ENCODE data around the gene SRPK1.
"Not testable (repeated sequence)": the region's sequence is repeated elsewhere in the genome, so short reads cannot be mapped to it uniquely, and the experiment has no call there.

SRPK1 gene

GRCh38 chr6:35948725-35949124 is 27.8 kb upstream of the SRPK1 start:
- no peaks in the 10 kb centered on the region for H3K79me1 ChIP-seq (ENCODE audit: low read length)
- no peak overlapping the region for H3K56ac ChIP-seq (ENCODE audit: low read length)
- WGBS (ENCODE audit: extremely low coverage, insufficient coverage, low lambda C conversion rate) = no CpG with 5 or more reads among the region's 1 CpG
- H3K9ac ChIP-seq (ENCODE audit: low read length) = no peak overlapping the region
- H3K27ac ChIP-seq (ENCODE audit: low read depth, low read length) = no peak overlapping the region
- no peak overlapping the region for H2AK5ac ChIP-seq (ENCODE audit: low read length)
- no peak overlapping the region for H3K18ac ChIP-seq (ENCODE audit: low read length)
- no peak overlapping the region for H2BK120ac ChIP-seq (ENCODE audit: low read depth, low read length)
- H3K4me2 ChIP-seq (ENCODE audit: low read length) = no peak overlapping the region
- DNase-seq = peak; percentile 82
- no peak overlapping the region for H2BK5ac ChIP-seq (ENCODE audit: low read length)
- no peaks in the 10 kb centered on the region for H3K4me1 ChIP-seq (ENCODE audit: control insufficient read depth, low read depth, low read length)
- no peaks in the 10 kb centered on the region for H3K36me3 ChIP-seq (ENCODE audit: control insufficient read depth, insufficient read depth, low read length)
- no peak overlapping the region for H2BK15ac ChIP-seq (replicated peaks; ENCODE audit: low read depth)
- no peaks in the 10 kb centered on the region for H3K27me3 ChIP-seq (ENCODE audit: insufficient read depth, low read length, poor library complexity)
- H4K5ac ChIP-seq (ENCODE audit: low read length) = no peak overlapping the region
- no peak overlapping the region for H3K4me3 ChIP-seq (ENCODE audit: low read length)
- no peak overlapping the region for H3K23ac ChIP-seq (ENCODE audit: low read length)
- no peak overlapping the region for H4K8ac ChIP-seq (ENCODE audit: low read depth, low read length)
- no peaks in the 10 kb centered on the region for H3K79me2 ChIP-seq (ENCODE audit: control insufficient read depth, insufficient read depth, low read length)
- H3K4ac ChIP-seq (ENCODE audit: low read depth, low read length) = no peak overlapping the region

- H3K18ac ChIP-seq (ENCODE audit: low read length) = no peak overlapping the region
- no peak for DNase-seq
- H2BK5ac ChIP-seq (ENCODE audit: low read length) = no peak overlapping the region
- no peak overlapping the region for H3K9ac ChIP-seq (ENCODE audit: low read length)
- H3K79me1 ChIP-seq (ENCODE audit: low read length) = no peaks in the 10 kb centered on the region
- H4K5ac ChIP-seq (ENCODE audit: low read length) = no peak overlapping the region
- no peak overlapping the region for H3K56ac ChIP-seq (ENCODE audit: low read length)
- no peak overlapping the region for H3K4ac ChIP-seq (ENCODE audit: low read depth, low read length)
- H3K4me2 ChIP-seq (ENCODE audit: low read length) = no peak overlapping the region
- H2BK120ac ChIP-seq (ENCODE audit: low read depth, low read length) = no peak overlapping the region
- H3K4me1 ChIP-seq (ENCODE audit: control insufficient read depth, low read depth, low read length) = no peaks in the 10 kb centered on the region
- no peaks in the 10 kb centered on the region for H3K27me3 ChIP-seq (ENCODE audit: insufficient read depth, low read length, poor library complexity)
- no peak overlapping the region for H3K23ac ChIP-seq (ENCODE audit: low read length)
- H3K36me3 ChIP-seq (ENCODE audit: control insufficient read depth, insufficient read depth, low read length) = no peaks in the 10 kb centered on the region
- no peak overlapping the region for H2BK15ac ChIP-seq (replicated peaks; ENCODE audit: low read depth)
- no peak overlapping the region for H3K27ac ChIP-seq (ENCODE audit: low read depth, low read length)
- no peaks in the 10 kb centered on the region for H3K79me2 ChIP-seq (ENCODE audit: control insufficient read depth, insufficient read depth, low read length)
- no peak overlapping the region for H2AK5ac ChIP-seq (ENCODE audit: low read length)
- no peak overlapping the region for H3K4me3 ChIP-seq (ENCODE audit: low read length)
- WGBS (ENCODE audit: extremely low coverage, insufficient coverage, low lambda C conversion rate) = no CpG with 5 or more reads among the region's 1 CpG
- H4K8ac ChIP-seq (ENCODE audit: low read depth, low read length) = no peak overlapping the region
Observed at GRCh38 chr6:35945650-35946025, 24.7 kb upstream of the SRPK1 start.

GRCh38 chr6:35943390-35943789 is 22.5 kb upstream of the SRPK1 start:
- Histone ChIP-seq H3K79me1 (ENCODE audit: low read length) (no peaks in the 10 kb centered on the region), H3K9ac (ENCODE audit: low read length) (no peak overlapping the region), H3K23ac (ENCODE audit: low read length) (no peak overlapping the region), H3K4ac (ENCODE audit: low read depth, low read length) (no peak overlapping the region), H3K56ac (ENCODE audit: low read length) (no peak overlapping the region), H2BK120ac (ENCODE audit: low read depth, low read length) (no peak overlapping the region), H3K79me2 (ENCODE audit: control insufficient read depth, insufficient read depth, low read length) (no peaks in the 10 kb centered on the region), H2AK5ac (ENCODE audit: low read length) (no peak overlapping the region), H3K4me2 (ENCODE audit: low read length) (no peak overlapping the region), H2BK5ac (ENCODE audit: low read length) (no peak overlapping the region), H4K5ac (ENCODE audit: low read length) (no peak overlapping the region), H4K8ac (ENCODE audit: low read depth, low read length) (no peak overlapping the region), H2BK15ac (replicated peaks; ENCODE audit: low read depth) (no peak overlapping the region), H3K18ac (ENCODE audit: low read length) (no peak overlapping the region), H3K4me3 (ENCODE audit: low read length) (no peak overlapping the region), H3K27me3 (ENCODE audit: insufficient read depth, low read length, poor library complexity) (no peaks in the 10 kb centered on the region), H3K27ac (ENCODE audit: low read depth, low read length) (no peak overlapping the region), H3K36me3 (ENCODE audit: control insufficient read depth, insufficient read depth, low read length) (no peaks in the 10 kb centered on the region), H3K4me1 (ENCODE audit: control insufficient read depth, low read depth, low read length) (no peaks in the 10 kb centered on the region)
- DNase-seq = no peak
- WGBS (ENCODE audit: extremely low coverage, insufficient coverage, low lambda C conversion rate) = no CpG with 5 or more reads among the region's 1 CpG

- Histone ChIP-seq H2BK120ac (ENCODE audit: low read depth, low read length) (no peak overlapping the region), H2AK5ac (ENCODE audit: low read length) (no peak overlapping the region), H3K23ac (ENCODE audit: low read length) (no peak overlapping the region), H3K18ac (ENCODE audit: low read length) (no peak overlapping the region), H3K79me1 (ENCODE audit: low read length) (no peaks in the 10 kb centered on the region), H3K9ac (ENCODE audit: low read length) (no peak overlapping the region), H3K4ac (ENCODE audit: low read depth, low read length) (no peak overlapping the region), H2BK15ac (replicated peaks; ENCODE audit: low read depth) (no peak overlapping the region), H3K27ac (ENCODE audit: low read depth, low read length) (no peak overlapping the region), H2BK5ac (ENCODE audit: low read length) (no peak overlapping the region), H3K4me3 (ENCODE audit: low read length) (no peak overlapping the region), H3K56ac (ENCODE audit: low read length) (no peak overlapping the region), H4K8ac (ENCODE audit: low read depth, low read length) (no peak overlapping the region), H3K79me2 (ENCODE audit: control insufficient read depth, insufficient read depth, low read length) (no peaks in the 10 kb centered on the region), H3K27me3 (ENCODE audit: insufficient read depth, low read length, poor library complexity) (no peaks in the 10 kb centered on the region), H4K5ac (ENCODE audit: low read length) (no peak overlapping the region), H3K4me2 (ENCODE audit: low read length) (no peak overlapping the region), H3K4me1 (ENCODE audit: control insufficient read depth, low read depth, low read length) (no peaks in the 10 kb centered on the region), H3K36me3 (ENCODE audit: control insufficient read depth, insufficient read depth, low read length) (no peaks in the 10 kb centered on the region)
- DNase-seq = no peak
Observed at GRCh38 chr6:35942355-35942754, 21.5 kb upstream of the SRPK1 start.

GRCh38 chr6:35941170-35941569 is 20.3 kb upstream of the SRPK1 start:
- not testable (repeated sequence) for H4K5ac ChIP-seq (ENCODE audit: low read length); H3K4ac ChIP-seq (ENCODE audit: low read depth, low read length); H3K79me1 ChIP-seq (ENCODE audit: low read length); H3K27me3 ChIP-seq (ENCODE audit: insufficient read depth, low read length, poor library complexity); H3K79me2 ChIP-seq (ENCODE audit: control insufficient read depth, insufficient read depth, low read length); H3K18ac ChIP-seq (ENCODE audit: low read length); H2BK15ac ChIP-seq (replicated peaks; ENCODE audit: low read depth); H3K4me3 ChIP-seq (ENCODE audit: low read length); H3K27ac ChIP-seq (ENCODE audit: low read depth, low read length); H3K36me3 ChIP-seq (ENCODE audit: control insufficient read depth, insufficient read depth, low read length); H2BK5ac ChIP-seq (ENCODE audit: low read length); H4K8ac ChIP-seq (ENCODE audit: low read depth, low read length); H3K9ac ChIP-seq (ENCODE audit: low read length); H3K56ac ChIP-seq (ENCODE audit: low read length); H2BK120ac ChIP-seq (ENCODE audit: low read depth, low read length); H3K4me2 ChIP-seq (ENCODE audit: low read length); H3K23ac ChIP-seq (ENCODE audit: low read length); H3K4me1 ChIP-seq (ENCODE audit: control insufficient read depth, low read depth, low read length); DNase-seq; H2AK5ac ChIP-seq (ENCODE audit: low read length)
- WGBS (ENCODE audit: extremely low coverage, insufficient coverage, low lambda C conversion rate) = no CpG with 5 or more reads among the region's 7 CpGs

- H2BK15ac ChIP-seq (replicated peaks; ENCODE audit: low read depth); H3K79me2 ChIP-seq (ENCODE audit: control insufficient read depth, insufficient read depth, low read length): not testable (repeated sequence)
- WGBS (ENCODE audit: extremely low coverage, insufficient coverage, low lambda C conversion rate) = no CpG with 5 or more reads among the region's 2 CpGs
Observed at GRCh38 chr6:35940014-35940413, 19.1 kb upstream of the SRPK1 start.

More at GRCh38 chr6:35940014-35940413, 19.1 kb upstream of the SRPK1 start:
- H2AK5ac ChIP-seq (ENCODE audit: low read length); H4K8ac ChIP-seq (ENCODE audit: low read depth, low read length); H3K4ac ChIP-seq (ENCODE audit: low read depth, low read length); H3K36me3 ChIP-seq (ENCODE audit: control insufficient read depth, insufficient read depth, low read length); H3K18ac ChIP-seq (ENCODE audit: low read length); H3K79me1 ChIP-seq (ENCODE audit: low read length); H3K4me2 ChIP-seq (ENCODE audit: low read length); H3K27ac ChIP-seq (ENCODE audit: low read depth, low read length); DNase-seq; H3K4me1 ChIP-seq (ENCODE audit: control insufficient read depth, low read depth, low read length); H2BK120ac ChIP-seq (ENCODE audit: low read depth, low read length); H3K23ac ChIP-seq (ENCODE audit: low read length); H3K9ac ChIP-seq (ENCODE audit: low read length); H3K56ac ChIP-seq (ENCODE audit: low read length); H2BK5ac ChIP-seq (ENCODE audit: low read length); H4K5ac ChIP-seq (ENCODE audit: low read length); H3K27me3 ChIP-seq (ENCODE audit: insufficient read depth, low read length, poor library complexity); H3K4me3 ChIP-seq (ENCODE audit: low read length): not testable (repeated sequence)

Data from mesendoderm (in vitro differentiated cells).